OCI-LY3 (cell line): ENCODE measurements around the gene IL36B.
"Not testable (repeated sequence)": the region's sequence is repeated elsewhere in the genome, so short reads cannot be mapped to it uniquely, and the experiment has no call there.

ENCODE experiments used
- H2AFZ ChIP-seq: fragments of 200-600, 300-600 bp; shearing (Covaris generic); 2 replicates; pipeline ENCODE4 v1.6.0; 2014; ENCODE audit warnings: antibody characterized with exemption, low read depth, low read length
- H3K27ac ChIP-seq: fragments of 200-600, 300-600 bp; sonication (generic); 2 replicates; pipeline ENCODE4 v1.5.1; 2014; ENCODE audit warnings: mild to moderate bottlenecking, low read length, moderate library complexity, mixed read lengths
- H3K27me3 ChIP-seq: fragments of 200-600, 300-600 bp; sonication (generic); 2 replicates; pipeline ENCODE4 v1.6.1; 2014; ENCODE audit warnings: low read depth, low read length, mixed read lengths
- H3K36me3 ChIP-seq: fragments of 200-600, 300-600 bp; sonication (generic); replicated peaks from 2 replicates; pipeline ENCODE3; 2014; ENCODE audit warnings: low read depth, low read length, mixed read lengths
- H3K4me1 ChIP-seq: fragments of 300-600, 200-600 bp; sonication (generic); 2 replicates; pipeline ENCODE4 v1.6.1; 2014; ENCODE audit warnings: low read length, mixed read lengths
- H3K4me2 ChIP-seq: fragments of 200-600, 300-600 bp; sonication (generic); 2 replicates; pipeline ENCODE4 v1.6.1; 2014; ENCODE audit warnings: low read length, mixed read lengths
- H3K4me3 ChIP-seq: fragments of 300-600, 200-600 bp; sonication (generic); 2 replicates; pipeline ENCODE4 v1.5.1; 2014; ENCODE audit warnings: antibody characterized with exemption, mild to moderate bottlenecking, low read length, moderate library complexity
- H3K79me2 ChIP-seq: fragments of 300-600, 200-600 bp; shearing (Covaris generic); 2 replicates; pipeline ENCODE4 v1.6.1; 2014; ENCODE audit warnings: mild to moderate bottlenecking, low read length, mixed read lengths
- H3K9ac ChIP-seq: fragments of 300-600, 200-600 bp; shearing (Covaris generic); 2 replicates; pipeline ENCODE4 v1.6.0; 2014; ENCODE audit warnings: mild to moderate bottlenecking, low read length, moderate library complexity
- H3K9me3 ChIP-seq: fragments of 200-600, 300-600 bp; shearing (Covaris generic); 2 replicates; pipeline ENCODE4 v1.6.1; 2014; ENCODE audit warnings: low read length, mixed read lengths; ENCODE audit not compliant: insufficient read depth
- H4K20me1 ChIP-seq: fragments of 200-600, 300-600 bp; sonication (generic); 2 replicates; pipeline ENCODE4 v1.6.1; 2016; ENCODE audit warnings: low read length, mixed read lengths; ENCODE audit not compliant: insufficient read depth
- EZH2phosphoT487 ChIP-seq: fragments of 200-600 bp; shearing (Covaris generic); IDR thresholded peaks from 2 replicates; pipeline ENCODE4 v1.6.1; 2018; ENCODE audit warnings: antibody characterized with exemption, mixed run types, low read depth
- TF ChIP-seq, protein P1 (sequence below): fragments of 200-600, 300-600 bp; sonication (generic); IDR thresholded peaks from 2 replicates; pipeline ENCODE4 v1.5.1; 2014; ENCODE audit warnings: antibody characterized with exemption, low read length, low read depth

IL36B gene

GRCh38 chr2:113052396-113052917 is at the start of gene IL36B:
Gene IL36B, minus strand, starts transcription at chr2:113052867.
- no peaks in the 10 kb centered on the region for H4K20me1 ChIP-seq
- H3K27me3 ChIP-seq = 0 out of 2 replicates have a peak, but pooled peaks cover 8% of the 10 kb centered on the region
- no peak within 1 kb of the TSS for H3K4me2 ChIP-seq
- TF ChIP-seq EZH2phosphoT487 = no peak
- H3K36me3 ChIP-seq = no peaks in the 10 kb centered on the region
- no peaks in the 10 kb centered on the region for H3K4me1 ChIP-seq
- no peaks in the 10 kb centered on the region for H3K79me2 ChIP-seq
- H3K27ac ChIP-seq = no peak within 1 kb of the TSS
- no peak within 1 kb of the TSS for H2AFZ ChIP-seq
- H3K9ac ChIP-seq = no peak within 1 kb of the TSS
- no peak within 1 kb of the TSS for H3K4me3 ChIP-seq
- no peaks in the 10 kb centered on the region for H3K9me3 ChIP-seq

DNA sequence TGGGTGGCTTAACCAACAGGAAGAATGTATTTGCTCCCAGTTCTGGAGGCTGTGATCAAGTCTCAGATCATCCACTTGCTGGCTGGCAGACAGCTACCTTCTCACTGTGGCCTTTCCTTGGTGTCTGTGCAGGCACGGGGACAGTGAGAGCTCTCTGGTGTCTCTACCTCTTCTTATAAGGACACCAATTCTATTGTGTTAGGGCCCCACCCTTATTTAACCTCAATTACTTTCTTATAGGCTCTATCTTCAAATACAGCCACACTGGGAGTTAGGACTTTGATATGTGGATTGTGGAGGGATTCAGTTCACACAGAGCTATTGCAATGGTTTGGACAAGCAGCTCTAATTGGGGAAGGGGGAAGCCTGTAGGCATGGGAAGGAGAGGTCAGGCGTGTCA is 49.5 kb upstream of the IL36B start:
- Histone ChIP-seq H3K27me3 (no peaks in the 10 kb centered on the region), H3K36me3 (no peaks in the 10 kb centered on the region), H3K4me2 (no peak overlapping the region), H3K4me3 (no peak overlapping the region), H2AFZ (no peak overlapping the region), H3K9ac (no peak overlapping the region), H3K9me3 (no peaks in the 10 kb centered on the region), H3K27ac (no peak overlapping the region), H3K4me1 (no peaks in the 10 kb centered on the region), H4K20me1 (no peaks in the 10 kb centered on the region), H3K79me2 (no peaks in the 10 kb centered on the region)
- TF ChIP-seq EZH2phosphoT487 = no peak
- TF ChIP-seq, protein P1, sequence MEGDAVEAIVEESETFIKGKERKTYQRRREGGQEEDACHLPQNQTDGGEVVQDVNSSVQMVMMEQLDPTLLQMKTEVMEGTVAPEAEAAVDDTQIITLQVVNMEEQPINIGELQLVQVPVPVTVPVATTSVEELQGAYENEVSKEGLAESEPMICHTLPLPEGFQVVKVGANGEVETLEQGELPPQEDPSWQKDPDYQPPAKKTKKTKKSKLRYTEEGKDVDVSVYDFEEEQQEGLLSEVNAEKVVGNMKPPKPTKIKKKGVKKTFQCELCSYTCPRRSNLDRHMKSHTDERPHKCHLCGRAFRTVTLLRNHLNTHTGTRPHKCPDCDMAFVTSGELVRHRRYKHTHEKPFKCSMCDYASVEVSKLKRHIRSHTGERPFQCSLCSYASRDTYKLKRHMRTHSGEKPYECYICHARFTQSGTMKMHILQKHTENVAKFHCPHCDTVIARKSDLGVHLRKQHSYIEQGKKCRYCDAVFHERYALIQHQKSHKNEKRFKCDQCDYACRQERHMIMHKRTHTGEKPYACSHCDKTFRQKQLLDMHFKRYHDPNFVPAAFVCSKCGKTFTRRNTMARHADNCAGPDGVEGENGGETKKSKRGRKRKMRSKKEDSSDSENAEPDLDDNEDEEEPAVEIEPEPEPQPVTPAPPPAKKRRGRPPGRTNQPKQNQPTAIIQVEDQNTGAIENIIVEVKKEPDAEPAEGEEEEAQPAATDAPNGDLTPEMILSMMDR = no peak

DNA sequence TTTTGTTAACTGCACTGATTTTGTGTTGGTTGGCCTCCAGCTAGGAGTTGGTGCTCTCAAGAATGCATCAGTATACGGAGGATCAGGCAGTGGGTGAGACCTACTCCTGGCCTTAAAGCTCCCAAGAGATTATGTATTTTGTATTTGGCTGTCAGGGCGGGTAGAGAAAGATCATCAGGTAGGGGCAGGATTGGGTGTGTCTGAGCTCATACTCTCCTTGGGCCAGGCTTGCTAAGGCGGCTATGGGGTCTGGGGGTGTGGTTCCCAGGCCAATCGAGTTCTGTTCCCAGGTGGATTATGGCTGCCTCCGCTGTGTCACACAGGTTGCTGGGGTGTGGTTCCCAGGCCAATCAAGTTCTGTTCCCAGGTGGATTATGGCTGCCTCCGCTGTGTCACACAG is 45.9 kb upstream of the IL36B start:
- no peaks in the 10 kb centered on the region for H3K79me2 ChIP-seq
- H3K9me3 ChIP-seq = no peaks in the 10 kb centered on the region
- no peak overlapping the region for H3K27ac ChIP-seq
- no peaks in the 10 kb centered on the region for H4K20me1 ChIP-seq
- no peak overlapping the region for H3K4me3 ChIP-seq
- H3K9ac ChIP-seq = no peak overlapping the region
- no peak for TF ChIP-seq EZH2phosphoT487
- TF ChIP-seq, protein P1 = no peak
- H2AFZ ChIP-seq = no peak overlapping the region
- no peaks in the 10 kb centered on the region for H3K27me3 ChIP-seq
- no peaks in the 10 kb centered on the region for H3K36me3 ChIP-seq
- H3K4me1 ChIP-seq = no peaks in the 10 kb centered on the region
- no peak overlapping the region for H3K4me2 ChIP-seq

GRCh38 chr2:113098041-113098440 is 45.4 kb upstream of the IL36B start:
- no peaks in the 10 kb centered on the region for H3K36me3 ChIP-seq
- H3K4me1 ChIP-seq = no peaks in the 10 kb centered on the region
- no peak overlapping the region for H3K27ac ChIP-seq
- H2AFZ ChIP-seq = no peak overlapping the region
- H4K20me1 ChIP-seq = no peaks in the 10 kb centered on the region
- H3K9ac ChIP-seq = no peak overlapping the region
- 0 out of 2 replicates have a peak, but pooled peaks cover 1% of the 10 kb centered on the region for H3K27me3 ChIP-seq
- H3K79me2 ChIP-seq = no peaks in the 10 kb centered on the region
- H3K4me2 ChIP-seq = no peak overlapping the region
- no peaks in the 10 kb centered on the region for H3K9me3 ChIP-seq
- TF ChIP-seq, protein P1 = no peak
- TF ChIP-seq EZH2phosphoT487 = no peak
- no peak overlapping the region for H3K4me3 ChIP-seq

GRCh38 chr2:113096842-113097618 is 44.4 kb upstream of the IL36B start:
- H3K27ac ChIP-seq, H3K4me3 ChIP-seq, H3K36me3 ChIP-seq: not testable (repeated sequence)

DNA sequence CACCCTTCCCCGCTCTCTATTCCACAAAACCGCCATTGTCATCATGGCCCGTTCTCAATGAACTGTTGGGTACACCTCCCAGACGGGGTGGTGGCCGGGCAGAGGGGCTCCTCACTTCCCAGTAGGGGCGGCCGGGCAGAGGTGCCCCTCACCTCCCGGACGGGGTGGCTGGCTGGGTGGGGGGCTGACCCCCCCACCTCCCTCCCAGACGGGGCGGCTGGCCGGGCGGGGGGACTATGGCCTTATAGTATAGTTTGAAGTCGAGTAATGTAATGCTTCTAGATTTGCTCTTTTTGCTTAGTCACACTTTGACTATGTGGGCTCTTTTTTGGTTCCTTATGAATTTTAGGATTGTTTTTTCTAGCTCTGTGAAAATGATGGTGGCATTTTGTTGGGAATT is 43.6 kb upstream of the IL36B start:
- H3K4me3 ChIP-seq, H3K4me1 ChIP-seq, H3K36me3 ChIP-seq, H3K27me3 ChIP-seq, H3K9ac ChIP-seq, H3K9me3 ChIP-seq, H3K27ac ChIP-seq, H3K4me2 ChIP-seq, H2AFZ ChIP-seq, H4K20me1 ChIP-seq, H3K79me2 ChIP-seq: not testable (repeated sequence)

More at GRCh38 chr2:113096842-113097618, 44.4 kb upstream of the IL36B start:
- H3K9me3 ChIP-seq, H3K9ac ChIP-seq, H4K20me1 ChIP-seq, H3K4me1 ChIP-seq, H3K4me2 ChIP-seq, H2AFZ ChIP-seq, H3K79me2 ChIP-seq, H3K27me3 ChIP-seq: not testable (repeated sequence)
